Liver (tissue), 3 donors: ENCODE measurements around the gene MXRA8.

Experiments used
- CTCF ChIP-seq: fragments of 150-350 bp; IDR thresholded peaks from 2 replicates; pipeline ENCODE4 v1.5.1; 2017; ENCODE audit warnings: improper control_type of control experiment, low read depth, low read length; ENCODE audit not compliant: missing input control
- HNF4A ChIP-seq, 2 donors: conservative IDR thresholded peaks; 2 replicates each; pipeline ENCODE4 v1.6.1; 2016; ENCODE audit warnings: antibody characterized with exemption in 2 of 2, mild to moderate bottlenecking in 2 of 2
- HNF4G ChIP-seq: IDR thresholded peaks from 2 replicates; pipeline ENCODE4 v1.6.1; 2016; ENCODE audit warnings: antibody characterized with exemption
- JUND ChIP-seq, 2 donors: IDR thresholded peaks; 2 replicates each; pipeline ENCODE4 v1.6.1; 2016; ENCODE audit warnings: antibody characterized with exemption in 2 of 2
- RAD21 ChIP-seq, 2 donors: IDR thresholded peaks; 2 replicates each; pipeline ENCODE4 v1.6.1; 2016; ENCODE audit warnings: antibody characterized with exemption in 2 of 2, mild to moderate bottlenecking in 2 of 2
- RXRA ChIP-seq, 2 donors: IDR thresholded peaks; 2 replicates each; pipeline ENCODE4 v1.6.1; 2017 to 2018; ENCODE audit warnings: antibody characterized with exemption in 2 of 2, mild to moderate bottlenecking in 1 of 2
- TAF1 ChIP-seq: conservative IDR thresholded peaks from 2 replicates; pipeline ENCODE4 v1.6.1; 2016; ENCODE audit warnings: antibody characterized with exemption, mild to moderate bottlenecking
- ZBTB33 ChIP-seq: IDR thresholded peaks from 2 replicates; pipeline ENCODE4 v1.6.1; 2016; ENCODE audit warnings: antibody characterized with exemption
- donor health status: healthy.
- donor health status: healthy.

- TF ChIP-seq RAD21 (IDR thresholded peaks at IDR 0.05) (no peak), TAF1 (no peak), CTCF (no peak), HNF4G (no peak), ZBTB33 (no peak), HNF4A (conservative IDR thresholded peaks at IDR 0.05) (no peak), RXRA (IDR thresholded peaks at IDR 0.05) (no peak), JUND (IDR thresholded peaks at IDR 0.05) (no peak)
Observed at GRCh38 chr1:1361982-1362423, 3.6 kb upstream of the MXRA8 start.
